Activated T-helper 1 cell treated with anti-CD3 and anti-CD28 coated beads, Interleukin-2, amount 50 U/mL, for 16 hours (primary cell): Measurements from ENCODE around the gene WT1.
"Not testable (repeated sequence)": the region's sequence is repeated elsewhere in the genome, so short reads cannot be mapped to it uniquely, and the experiment has no call there.

Source experiments
- DNase-seq, 2 donors: peaks; one replicate each; pipeline ENCODE4 v3.0.0-alpha.2; 2020; ENCODE audit warnings: low read depth in 1 of 2, low spot score in 1 of 2

Gene WT1

GRCh38 chr11:32388871-32389770, 46.2 kb downstream of the WT1 start:
- no peak for DNase-seq

- DNase-seq, result no peak
Measured at GRCh38 chr11:32388365-32388764, 47.0 kb downstream of the WT1 start.

- DNase-seq, result no peak
Measured at GRCh38 chr11:32387411-32387810, 47.9 kb downstream of the WT1 start.

- no peak for DNase-seq
Measured at GRCh38 chr11:32386770-32387377, 48.5 kb downstream of the WT1 start.

- no peak for DNase-seq
Measured at GRCh38 chr11:32385998-32386397, 49.3 kb downstream of the WT1 start.

- no peak for DNase-seq
Measured at GRCh38 chr11:32382339-32383049, 52.8 kb downstream of the WT1 start.

- no peak for DNase-seq
Measured at GRCh38 chr11:32381179-32381578, 54.2 kb downstream of the WT1 start.

- no peak for DNase-seq
Measured at GRCh38 chr11:32379719-32380118, 55.6 kb downstream of the WT1 start.

GRCh38 chr11:32375826-32376225, 59.5 kb downstream of the WT1 start:
- DNase-seq, result no peak

GRCh38 chr11:32374261-32374711, 61.1 kb downstream of the WT1 start:
- no peak for DNase-seq

GRCh38 chr11:32369987-32370386, 65.4 kb downstream of the WT1 start:
- not testable (repeated sequence) for DNase-seq

GRCh38 chr11:32366666-32367065, 68.7 kb downstream of the WT1 start:
- no peak for DNase-seq

GRCh38 chr11:32365192-32365591, 70.1 kb downstream of the WT1 start:
- no peak for DNase-seq

- no peak for DNase-seq
Measured at GRCh38 chr11:32358729-32359128, 76.6 kb downstream of the WT1 start.

- no peak for DNase-seq
Measured at GRCh38 chr11:32353884-32354283, 81.5 kb downstream of the WT1 start.

GRCh38 chr11:32348502-32348901, 86.8 kb downstream of the WT1 start:
- DNase-seq, result no peak

GRCh38 chr11:32344946-32345345, 90.4 kb downstream of the WT1 start:
- no peak for DNase-seq

GRCh38 chr11:32343325-32344008, 91.9 kb downstream of the WT1 start:
- no peak for DNase-seq

GRCh38 chr11:32341620-32342613, 93.4 kb downstream of the WT1 start:
- no peak for DNase-seq

GRCh38 chr11:32340181-32340580, 95.2 kb downstream of the WT1 start:
- no peak for DNase-seq
